Esophagus (tissue), 2 donors: ENCODE data around the gene TSPAN9. TPM values are rescaled to one million over a fixed set of nuclear protein-coding genes. Genes with fewer than 3 reads are reported as not detected.

Source experiments
- H3K27ac ChIP-seq, 2 donors: one replicate each; pipeline ENCODE4 v1.5.1; 2013; ENCODE audit warnings: low read depth in 2 of 2, mild to moderate bottlenecking in 2 of 2, inconsistent platforms in 1 of 2, low read length in 1 of 2, moderate library complexity in 1 of 2
- H3K27me3 ChIP-seq, 2 donors: one replicate each; pipeline ENCODE4 v1.6.1; 2013; ENCODE audit warnings: low read length in 2 of 2, control low read depth in 1 of 2, mild to moderate bottlenecking in 1 of 2; ENCODE audit not compliant: insufficient read depth in 2 of 2, control insufficient read depth in 1 of 2
- H3K36me3 ChIP-seq, 2 donors: one replicate each; pipeline ENCODE4 v1.6.1; 2013; ENCODE audit warnings: low read length in 1 of 2; ENCODE audit not compliant: control insufficient read depth in 2 of 2, insufficient read depth in 2 of 2
- H3K4me1 ChIP-seq, 2 donors: one replicate each; pipeline ENCODE4 v1.6.1; 2013; ENCODE audit warnings: low read length in 1 of 2; ENCODE audit not compliant: control insufficient read depth in 2 of 2, insufficient read depth in 2 of 2
- H3K4me3 ChIP-seq, 2 donors: one replicate each; pipeline ENCODE4 v1.5.1; 2013; ENCODE audit warnings: low read length in 2 of 2, mild to moderate bottlenecking in 2 of 2, low read depth in 1 of 2, moderate library complexity in 1 of 2
- H3K9me3 ChIP-seq, 2 donors: one replicate each; pipeline ENCODE4 v1.6.1; 2013; ENCODE audit warnings: mild to moderate bottlenecking in 2 of 2, low read depth in 1 of 2, low read length in 1 of 2, moderate library complexity in 1 of 2; ENCODE audit not compliant: control insufficient read depth in 2 of 2, insufficient read depth in 1 of 2
- WGBS, 2 donors: extraction: QIAGEN DNeasy Blood & Tissue Kit; methylation state at CpG; one replicate each; pipeline ENCODE4 v1.1.7; 2013; 5-methylcytosine and 5-hydroxymethylcytosine counted together
- polyA plus RNA-seq, 2 donors: library from polyadenylated mRNA; stranded (reverse); fragments of 200-250 nt; gene quantifications; one replicate each; pipeline ENCODE4 v1.2.3, GENCODE V29; 2013
- donor health status: healthy with polysubstance abuse.
- donor health status: Bipolar disorder and iron deficiency.

Gene TSPAN9
- polyA plus RNA-seq, 2 donors = 8.2 to 9.2 TPM

DNA sequence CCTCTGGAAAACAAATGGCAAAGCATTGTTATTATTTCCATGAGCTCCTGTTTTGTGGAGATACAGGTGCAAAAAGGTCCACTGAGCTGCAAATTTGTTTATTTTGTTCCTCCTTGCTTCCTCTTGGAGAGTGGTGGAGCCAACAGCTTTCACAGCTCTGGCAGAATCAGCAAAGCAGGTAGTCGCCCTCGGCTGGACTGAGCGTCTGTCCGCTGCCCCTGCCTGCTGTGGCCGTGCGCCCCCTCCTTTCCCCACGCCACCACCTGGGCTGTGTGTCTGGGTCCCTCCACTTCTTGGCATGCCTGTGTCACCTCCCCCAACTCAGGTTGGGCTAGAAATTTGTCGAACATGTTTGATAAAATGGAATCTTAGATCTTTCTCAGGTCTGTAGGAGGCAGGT, 188.2 kb downstream of the TSPAN9 start:
- Histone ChIP-seq H3K36me3 (peaks cover 3% of the 10 kb centered on the region in 2 donors), H3K27ac (no peak overlapping the region), H3K4me1 (peaks cover 0 to 2% of the 10 kb centered on the region in 2 donors), H3K4me3 (no peak overlapping the region), H3K27me3 (no peaks in the 10 kb centered on the region), H3K9me3 (no peaks in the 10 kb centered on the region)
- 90 to 93% methylated on average over 8 of the region's 8 CpGs for WGBS, 2 donors

DNA sequence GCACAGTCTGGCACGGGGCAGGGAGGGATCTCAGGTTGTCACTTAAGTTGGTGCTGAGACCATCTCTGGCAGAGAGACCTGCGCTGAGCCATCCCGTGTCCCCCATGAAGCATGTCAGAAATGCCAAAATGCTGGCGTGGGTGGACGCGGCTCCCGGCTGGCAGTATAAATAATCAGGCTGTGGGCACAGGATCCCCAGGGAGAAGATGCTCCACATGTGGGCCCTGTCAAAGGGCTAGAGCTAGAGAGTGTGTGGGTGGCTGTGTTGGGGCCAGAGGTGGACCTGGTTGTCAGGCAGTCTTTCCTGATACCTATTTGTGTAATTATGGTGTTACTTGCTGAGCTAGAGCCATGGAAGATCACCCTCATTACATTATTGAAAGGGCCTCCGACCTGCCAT, 189.5 kb downstream of the TSPAN9 start:
- H3K27ac ChIP-seq = no peak overlapping the region
- H3K4me1 ChIP-seq = peaks cover 0 to 2% of the 10 kb centered on the region in 2 donors
- WGBS, 2 donors = 82 to 89% methylated on average over 8 of the region's 8 CpGs
- no peaks in the 10 kb centered on the region for H3K9me3 ChIP-seq
- H3K4me3 ChIP-seq = no peak overlapping the region
- H3K27me3 ChIP-seq = no peaks in the 10 kb centered on the region
- peaks cover 3% of the 10 kb centered on the region in 2 donors for H3K36me3 ChIP-seq

DNA sequence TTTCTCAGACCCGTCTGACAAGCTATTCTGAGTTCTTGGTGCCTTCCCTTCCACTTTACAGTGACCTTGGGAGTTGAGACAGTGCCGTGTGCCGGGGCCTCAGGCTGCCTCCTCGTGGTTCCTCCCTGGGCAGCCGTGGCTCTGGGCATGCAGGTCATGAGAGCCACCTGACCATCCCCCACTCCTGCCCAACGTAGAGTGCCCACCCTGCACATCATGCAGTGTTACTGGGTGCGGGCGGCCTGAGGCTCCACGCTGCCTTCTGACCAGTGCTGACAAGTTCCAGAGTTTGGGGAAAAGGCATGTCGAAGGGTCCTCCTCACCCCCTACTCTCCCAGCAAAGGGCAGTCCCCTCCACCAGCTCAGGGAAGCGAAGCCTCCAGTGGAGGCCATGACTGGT, 190.5 kb downstream of the TSPAN9 start:
- Histone ChIP-seq H3K36me3 (peaks cover 3% of the 10 kb centered on the region in 2 donors), H3K4me1 (peaks cover 0 to 2% of the 10 kb centered on the region in 2 donors), H3K4me3 (no peak overlapping the region), H3K27ac (no peak overlapping the region), H3K9me3 (no peaks in the 10 kb centered on the region), H3K27me3 (no peaks in the 10 kb centered on the region)
- 77 to 78% methylated on average over 11 of the region's 11 CpGs for WGBS, 2 donors

DNA sequence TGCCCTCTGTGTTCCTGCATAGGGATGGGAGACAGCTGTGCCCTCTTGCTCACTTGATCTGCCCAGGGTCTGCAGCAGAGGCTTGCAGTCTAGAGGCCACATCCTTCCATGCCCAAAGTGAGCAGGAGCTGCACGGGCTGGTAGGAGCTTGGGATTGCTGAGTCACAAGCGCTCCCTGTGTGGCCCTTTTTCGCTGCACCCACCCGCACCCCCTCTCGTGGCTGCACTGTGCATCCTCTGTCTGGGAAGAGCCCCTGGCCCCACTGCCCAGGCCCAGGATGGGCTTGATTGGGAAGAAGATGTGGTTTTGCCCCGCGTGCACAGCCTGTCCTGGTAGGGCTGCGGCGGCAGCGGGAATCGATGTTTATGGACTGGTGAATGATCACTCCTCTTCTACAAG, 192.4 kb downstream of the TSPAN9 start:
- 75 to 90% methylated on average over 11 of the region's 11 CpGs for WGBS, 2 donors
- no peaks in the 10 kb centered on the region for H3K9me3 ChIP-seq
- peaks cover 0 to 5% of the 10 kb centered on the region in 2 donors for H3K4me1 ChIP-seq
- no peak overlapping the region for H3K4me3 ChIP-seq
- peaks cover 0 to 3% of the 10 kb centered on the region in 2 donors for H3K36me3 ChIP-seq
- no peak overlapping the region for H3K27ac ChIP-seq
- H3K27me3 ChIP-seq = no peaks in the 10 kb centered on the region

DNA sequence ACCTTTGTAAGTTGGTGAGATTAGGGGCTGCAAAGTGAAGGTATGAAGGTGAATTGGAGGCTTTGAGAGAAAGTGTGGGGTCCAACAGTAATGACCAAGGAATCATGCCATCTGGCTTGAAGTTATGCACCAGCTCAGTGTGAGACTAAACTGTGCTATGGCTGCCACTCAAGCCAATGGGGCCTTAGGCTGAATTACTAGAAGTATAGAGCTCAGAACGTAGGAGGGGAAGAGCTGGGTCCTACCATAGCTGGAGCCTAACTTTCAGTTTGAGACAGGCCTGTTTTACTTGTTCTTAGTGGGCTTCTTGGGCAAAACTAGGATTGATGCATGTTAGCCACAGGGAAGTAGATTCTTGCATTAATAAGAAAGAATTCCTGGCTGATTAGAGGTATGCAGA, 194.0 kb downstream of the TSPAN9 start:
- WGBS, 2 donors = 70 to 72% methylated on average over 1 of the region's 1 CpG
- H3K36me3 ChIP-seq = peaks cover 0 to 3% of the 10 kb centered on the region in 2 donors
- no peak overlapping the region for H3K27ac ChIP-seq
- H3K27me3 ChIP-seq = no peaks in the 10 kb centered on the region
- H3K4me1 ChIP-seq = peaks cover 0 to 5% of the 10 kb centered on the region in 2 donors
- H3K4me3 ChIP-seq = no peak overlapping the region
- H3K9me3 ChIP-seq = no peaks in the 10 kb centered on the region

DNA sequence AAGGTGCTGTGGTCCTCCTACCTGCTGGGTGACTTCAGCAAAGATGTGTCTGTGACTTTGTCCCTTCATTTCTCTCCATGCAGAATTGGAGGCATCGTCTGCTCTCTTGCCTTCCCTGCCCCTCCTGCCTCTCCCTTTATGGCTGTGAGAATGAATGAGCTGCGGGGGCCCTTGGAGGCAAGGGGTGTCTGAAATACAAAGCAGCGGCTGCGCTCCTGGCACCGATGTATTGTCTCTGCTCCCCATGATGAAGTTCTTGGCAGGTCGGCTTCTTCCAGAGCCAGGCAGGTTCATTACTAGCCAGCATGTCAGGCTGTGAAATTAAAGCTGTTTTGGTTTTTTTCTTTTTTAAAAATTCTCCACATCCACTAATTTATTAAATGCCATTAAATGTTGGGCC, 194.5 kb downstream of the TSPAN9 start:
- peaks cover 0 to 3% of the 10 kb centered on the region in 2 donors for H3K36me3 ChIP-seq
- H3K27ac ChIP-seq = no peak overlapping the region
- peaks cover 0 to 4% of the 10 kb centered on the region in 2 donors for H3K4me1 ChIP-seq
- H3K4me3 ChIP-seq = no peak overlapping the region
- H3K9me3 ChIP-seq = no peaks in the 10 kb centered on the region
- 75 to 76% methylated on average over 6 of the region's 6 CpGs for WGBS, 2 donors
- H3K27me3 ChIP-seq = no peaks in the 10 kb centered on the region

DNA sequence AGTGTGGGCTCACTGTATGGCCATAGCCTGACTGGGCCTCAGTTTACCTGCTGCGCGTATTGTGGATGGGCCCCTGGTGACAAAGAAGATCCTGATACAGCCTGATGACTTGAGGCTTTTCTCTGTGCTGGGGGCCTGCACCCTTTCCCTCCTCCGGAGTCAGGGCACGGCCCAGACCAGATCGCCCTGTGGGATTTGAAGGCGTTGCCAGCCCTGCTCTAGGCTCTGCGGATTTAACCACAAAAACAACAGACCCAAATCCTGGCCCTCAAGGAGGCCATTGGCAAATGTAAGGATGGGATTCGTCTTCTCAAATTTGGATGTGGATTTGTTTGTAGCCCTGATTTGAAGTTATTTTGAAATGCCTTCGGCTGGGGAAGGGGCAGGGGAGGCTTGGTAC, 195.8 kb downstream of the TSPAN9 start:
- peaks cover 0 to 4% of the 10 kb centered on the region in 2 donors for H3K4me1 ChIP-seq
- WGBS, 2 donors = 84 to 92% methylated on average over 9 of the region's 9 CpGs
- H3K4me3 ChIP-seq = no peak overlapping the region
- H3K36me3 ChIP-seq = peaks cover 0 to 3% of the 10 kb centered on the region in 2 donors
- no peaks in the 10 kb centered on the region for H3K9me3 ChIP-seq
- no peaks in the 10 kb centered on the region for H3K27me3 ChIP-seq
- no peak overlapping the region for H3K27ac ChIP-seq

DNA sequence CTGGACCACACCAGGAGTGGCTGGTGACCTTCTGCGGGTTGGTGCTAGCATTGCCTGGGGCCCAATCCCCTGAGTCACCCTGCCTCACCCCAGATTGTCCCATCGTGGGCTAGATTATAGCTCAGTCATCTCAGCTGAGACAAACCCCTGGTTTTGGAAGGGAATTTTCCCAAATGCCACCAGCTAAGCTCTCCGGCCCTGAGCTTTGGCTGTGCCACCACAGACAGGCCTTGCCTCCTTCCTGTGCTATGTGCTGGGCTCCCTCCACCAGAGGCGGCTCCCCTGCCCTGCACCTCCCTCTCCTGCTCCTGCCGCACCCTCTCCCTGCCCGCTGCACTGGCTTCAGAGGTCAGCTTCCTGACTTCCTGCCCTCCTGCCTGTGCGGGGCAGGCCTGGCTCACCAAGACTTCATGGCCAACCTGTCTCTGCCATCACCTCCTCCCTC, 196.3 kb downstream of the TSPAN9 start:
- Histone ChIP-seq H3K4me1 (peaks cover 0 to 6% of the 10 kb centered on the region in 2 donors), H3K36me3 (peaks cover 0 to 3% of the 10 kb centered on the region in 2 donors), H3K27ac (no peak overlapping the region), H3K4me3 (no peak overlapping the region), H3K9me3 (no peaks in the 10 kb centered on the region), H3K27me3 (no peaks in the 10 kb centered on the region)
- WGBS, 2 donors = 66% methylated on average over 7 of the region's 7 CpGs

DNA sequence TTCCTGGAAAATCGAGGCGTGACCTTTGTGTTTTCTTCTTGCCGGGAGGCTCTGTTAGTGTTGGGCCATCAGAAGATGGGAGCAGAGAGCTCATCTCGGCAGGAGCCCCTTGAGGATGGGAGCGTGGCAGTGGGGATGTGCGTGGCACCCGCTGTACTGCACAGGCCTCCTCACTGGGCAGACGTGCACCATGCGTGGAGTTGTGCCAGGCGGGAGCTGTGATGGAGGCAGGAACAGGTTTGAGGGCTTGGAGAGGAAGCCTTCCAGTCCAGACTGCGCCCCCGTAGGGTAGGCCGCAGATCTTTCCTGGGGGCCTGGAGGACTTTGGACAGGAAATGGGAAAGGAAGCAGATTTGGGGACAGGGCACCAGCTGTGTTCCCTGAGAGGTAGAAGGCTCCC, 197.5 kb downstream of the TSPAN9 start:
- H3K27ac ChIP-seq = no peak overlapping the region
- H3K27me3 ChIP-seq = no peaks in the 10 kb centered on the region
- peaks cover 0 to 7% of the 10 kb centered on the region in 2 donors for H3K4me1 ChIP-seq
- 75 to 77% methylated on average over 13 of the region's 13 CpGs for WGBS, 2 donors
- H3K36me3 ChIP-seq = no peaks in the 10 kb centered on the region
- no peak overlapping the region for H3K4me3 ChIP-seq
- H3K9me3 ChIP-seq = no peaks in the 10 kb centered on the region

DNA sequence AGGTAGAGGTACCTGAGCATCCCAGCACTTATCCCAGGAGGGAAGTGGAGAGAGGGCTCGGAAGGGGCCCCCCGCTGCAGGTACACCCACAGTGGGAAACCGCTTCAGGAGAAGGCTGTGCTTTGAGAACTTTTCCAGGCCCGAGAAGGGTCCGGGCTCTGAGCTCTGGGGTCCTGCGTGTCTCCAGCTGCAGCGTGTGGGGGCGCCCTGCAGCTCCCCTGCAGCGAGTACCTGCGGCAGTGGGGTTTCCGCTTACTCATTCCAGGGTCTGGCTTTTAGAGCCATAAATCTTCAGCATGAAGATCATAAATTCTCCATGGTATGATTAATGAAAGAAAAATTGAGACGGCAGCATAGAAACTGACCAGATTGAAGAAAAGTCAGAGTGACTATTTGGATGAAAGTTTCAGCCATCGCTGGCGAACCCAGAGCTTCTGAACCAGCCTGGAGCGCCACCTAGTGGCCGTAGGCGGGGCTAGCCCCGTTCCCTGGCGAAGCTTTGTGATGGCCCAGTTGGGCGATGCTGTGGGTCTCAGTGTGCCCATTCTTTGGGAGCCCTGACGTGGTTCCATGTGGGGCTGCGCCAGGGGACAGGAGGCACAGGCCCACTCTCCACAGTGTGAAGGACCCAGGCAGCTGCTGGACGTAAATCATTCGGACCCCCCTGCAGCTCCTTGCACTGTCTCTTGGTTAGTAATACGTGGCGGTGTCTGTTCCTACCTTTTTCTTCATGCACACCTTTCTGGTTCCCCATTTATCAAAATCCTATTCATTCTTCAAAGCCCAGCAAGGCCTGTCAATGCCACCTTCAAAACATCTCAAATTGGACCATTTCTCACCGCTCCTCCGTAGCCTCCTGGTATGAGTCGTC, 198.2 kb downstream of the TSPAN9 start:
- WGBS, 2 donors = 52 to 53% methylated on average over 29 of the region's 29 CpGs
- Histone ChIP-seq H3K4me3 (no peak overlapping the region), H3K9me3 (no peaks in the 10 kb centered on the region), H3K27me3 (no peaks in the 10 kb centered on the region), H3K36me3 (peaks cover 0 to 3% of the 10 kb centered on the region in 2 donors), H3K4me1 (peaks cover 0 to 7% of the 10 kb centered on the region in 2 donors), H3K27ac (no peak overlapping the region)
